HG03442 (cell line): Measurements from ENCODE around the gene WWOX.

Source experiments
- ATAC-seq: cut with Tn5 transposase; IDR thresholded peaks from one replicate; pipeline ENCODE4 v1.9.1; 2021; ENCODE audit warnings: mild to moderate bottlenecking, moderate library complexity; ENCODE audit not compliant: unreplicated experiment

WWOX gene

DNA sequence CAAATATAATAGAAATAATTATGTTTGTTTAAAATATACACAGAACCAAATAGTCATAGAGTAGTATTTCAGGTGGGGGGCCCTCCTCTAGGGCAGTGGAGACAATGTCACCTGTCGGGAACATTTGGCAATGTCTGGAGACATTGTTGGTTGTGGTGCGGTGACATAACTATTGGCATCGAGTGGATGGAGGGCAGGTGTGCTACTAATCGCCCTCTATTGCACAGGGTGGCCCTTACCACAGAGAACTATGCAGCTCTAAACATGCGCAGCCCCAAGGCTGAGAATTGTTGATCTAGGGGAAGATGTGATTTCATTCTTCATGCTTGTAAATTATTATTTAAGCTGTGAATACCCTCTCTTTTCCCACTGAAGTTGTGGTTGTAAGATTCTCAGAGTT is 594.0 kb downstream of the WWOX start:
- ATAC-seq: no peak

DNA sequence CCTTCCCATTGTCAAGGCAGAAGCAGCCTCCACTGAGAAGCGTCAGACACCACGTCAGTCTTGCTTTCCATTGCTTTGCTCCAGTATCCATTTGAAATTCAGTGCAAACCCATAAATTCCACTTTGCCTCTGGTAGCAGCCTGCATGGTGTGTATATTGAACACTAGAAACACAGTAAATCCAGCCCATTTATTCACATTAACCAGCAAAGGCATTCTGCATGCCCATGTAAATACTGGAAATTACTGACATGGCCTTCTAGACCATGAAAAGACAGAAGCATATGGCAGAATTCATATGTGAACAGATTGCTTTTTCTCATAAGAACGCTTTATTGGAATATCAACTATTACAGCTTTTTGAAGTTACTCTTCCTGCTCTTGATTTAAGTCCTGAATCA is 595.0 kb downstream of the WWOX start:
- no peak for ATAC-seq

- ATAC-seq: no peak
Observed at GRCh38 chr16:78695391-78695790, 595.9 kb downstream of the WWOX start.

- ATAC-seq: no peak
Observed at GRCh38 chr16:78696797-78697196, 597.3 kb downstream of the WWOX start.

DNA sequence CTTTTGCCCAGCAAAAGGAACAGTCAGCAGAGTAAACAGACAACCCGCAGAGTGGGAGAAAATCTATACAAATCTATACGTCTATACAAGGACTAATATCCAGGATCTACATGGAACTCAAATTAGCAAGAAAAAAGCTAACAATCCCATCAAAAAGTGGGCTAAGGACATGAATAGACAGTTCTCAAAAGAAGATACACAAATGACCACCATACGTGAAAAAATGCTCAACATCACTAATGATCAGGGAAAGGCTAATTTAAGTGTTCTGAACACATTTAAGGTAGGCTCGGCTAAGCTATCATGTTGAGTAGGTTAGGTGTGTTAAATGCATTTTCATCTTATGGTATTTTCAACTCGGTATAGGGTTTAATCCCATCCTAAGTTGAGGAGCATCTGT is 598.0 kb downstream of the WWOX start:
- no peak for ATAC-seq

GRCh38 chr16:78703936-78704335 is 604.5 kb downstream of the WWOX start:
- no peak for ATAC-seq

- ATAC-seq: no peak
Observed at GRCh38 chr16:78704416-78704815, 605.0 kb downstream of the WWOX start.

DNA sequence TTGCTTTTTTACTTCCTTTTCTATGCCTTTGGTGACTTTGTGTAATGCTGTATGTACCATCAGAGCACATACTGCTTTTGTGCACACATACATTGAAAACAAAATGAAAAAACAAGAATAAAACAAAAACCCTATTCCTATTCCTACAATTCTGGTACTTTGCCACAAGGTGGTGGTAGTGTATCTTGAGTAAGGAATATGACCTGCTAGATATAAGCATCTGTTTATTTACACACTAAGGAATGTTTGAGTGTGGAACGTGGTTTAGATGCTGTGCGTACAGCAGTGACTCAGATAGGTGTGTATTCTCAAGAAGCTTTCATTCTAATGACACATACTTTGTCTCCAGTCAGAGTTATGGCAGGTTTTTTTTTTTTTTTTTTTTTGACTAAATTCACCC is 606.2 kb downstream of the WWOX start:
- no peak for ATAC-seq

GRCh38 chr16:78706637-78707036 is 607.2 kb downstream of the WWOX start:
- no peak for ATAC-seq

- no peak for ATAC-seq
Observed at GRCh38 chr16:78709137-78709884, 609.9 kb downstream of the WWOX start.

GRCh38 chr16:78715106-78715505 is 615.7 kb downstream of the WWOX start:
- ATAC-seq: no peak

- ATAC-seq: no peak
Observed at GRCh38 chr16:78715673-78716072, 616.2 kb downstream of the WWOX start.

- ATAC-seq: no peak
Observed at GRCh38 chr16:78718141-78718540, 618.7 kb downstream of the WWOX start.

DNA sequence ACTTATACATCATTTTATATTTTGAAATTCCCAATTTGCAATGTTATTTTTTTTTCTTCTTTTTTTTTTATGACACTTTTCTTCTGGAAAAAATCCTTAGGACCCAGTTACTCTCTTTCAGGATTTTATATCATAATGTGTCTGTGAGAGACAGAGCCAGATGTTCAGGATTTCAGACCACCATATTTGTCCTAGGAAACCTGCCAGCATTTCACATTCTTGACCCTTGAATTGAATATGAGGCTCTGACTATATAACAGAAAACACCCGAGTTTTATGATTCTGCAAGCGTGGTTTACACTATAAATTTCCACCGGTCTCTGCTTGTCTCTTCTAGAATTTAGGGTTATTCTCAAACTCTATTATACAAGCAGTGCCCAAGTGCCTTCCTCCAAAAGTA is 621.0 kb downstream of the WWOX start:
- no peak for ATAC-seq

- ATAC-seq: no peak
Observed at GRCh38 chr16:78727536-78727935, 628.1 kb downstream of the WWOX start.

DNA sequence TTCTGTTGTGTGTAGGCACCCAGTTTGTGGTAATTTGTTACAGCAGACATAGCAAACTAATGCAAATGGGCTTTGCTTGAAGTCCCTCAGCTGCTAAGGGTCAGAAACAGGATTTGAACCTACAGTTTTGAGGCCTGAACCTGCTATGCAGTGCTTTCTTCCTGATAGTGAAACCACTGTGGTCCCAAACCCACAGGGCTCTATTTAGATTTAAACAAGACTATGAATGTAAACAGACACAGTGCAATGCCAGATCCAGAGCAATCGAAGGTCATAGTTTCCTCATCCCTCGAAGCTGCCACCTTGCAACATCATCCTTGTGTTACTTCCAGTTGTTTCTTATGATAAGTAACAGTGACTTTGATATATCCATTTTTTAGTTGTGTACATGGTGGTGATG is 630.2 kb downstream of the WWOX start:
- ATAC-seq: no peak

GRCh38 chr16:78731785-78732184 is 632.3 kb downstream of the WWOX start:
- no peak for ATAC-seq

GRCh38 chr16:78732696-78733095 is 633.2 kb downstream of the WWOX start:
- no peak for ATAC-seq

DNA sequence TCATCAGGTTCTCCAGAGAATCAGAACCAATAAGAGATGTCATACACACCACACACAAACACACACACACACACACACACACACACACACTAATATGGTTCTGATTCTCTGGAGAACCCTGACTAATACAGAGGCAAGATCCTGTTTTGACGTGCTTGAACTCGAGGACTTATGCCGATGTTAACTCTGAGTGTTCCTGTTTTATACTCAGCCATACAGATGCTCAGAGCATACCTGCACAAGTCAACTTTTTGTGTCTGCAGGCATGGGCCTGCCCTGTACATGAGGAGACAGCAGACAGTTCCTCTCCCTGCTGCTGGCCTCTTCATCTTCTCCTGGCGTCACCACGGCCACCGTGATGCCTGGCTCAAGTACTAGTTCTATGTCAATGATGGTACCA is 635.9 kb downstream of the WWOX start:
- ATAC-seq: no peak

- ATAC-seq: no peak
Observed at GRCh38 chr16:78737630-78738029, 638.2 kb downstream of the WWOX start.

GRCh38 chr16:78738557-78738956 is 639.1 kb downstream of the WWOX start:
- no peak for ATAC-seq

DNA sequence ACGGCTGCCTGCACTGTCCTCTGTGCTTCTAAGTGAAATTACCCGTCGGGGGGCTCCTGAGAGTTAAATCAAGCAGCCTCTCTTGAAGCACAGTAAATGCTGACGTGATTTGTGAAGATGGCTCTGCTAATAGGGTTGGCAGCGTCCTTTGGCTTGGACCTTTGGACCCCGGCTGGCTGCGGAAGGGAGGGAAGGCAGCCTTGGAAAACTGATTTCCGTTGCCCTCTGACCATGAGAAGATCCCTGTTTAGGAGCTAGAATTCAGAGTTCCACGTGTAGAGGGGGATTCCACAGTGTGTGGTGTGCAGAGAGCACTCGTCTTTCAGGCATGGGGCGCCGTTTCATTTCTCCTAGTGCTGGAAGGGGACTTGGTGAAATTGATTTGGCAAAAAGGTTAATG is 640.8 kb downstream of the WWOX start:
- ATAC-seq: no peak
